GM12878 (cell line): Measurements from ENCODE around the gene GAS6. TPM values are rescaled to one million over a fixed set of nuclear protein-coding genes. Genes with fewer than 3 reads are reported as not detected.

ENCODE experiments used
- ATF7 ChIP-seq: fragments of 450-650 bp; IDR thresholded peaks from 2 replicates; pipeline ENCODE4 v1.6.1; 2016; ENCODE audit warnings: low read depth, mild to moderate bottlenecking
- CHD2 ChIP-seq: IDR thresholded peaks from 2 replicates; pipeline ENCODE4 v1.6.1; 2011; ENCODE audit warnings: low read depth, low read length, improper control_type of control experiment, borderline replicate concordance
- MEF2A ChIP-seq: IDR thresholded peaks from 2 replicates; pipeline ENCODE4 v1.6.1; 2011; ENCODE audit warnings: low read depth, mild to moderate bottlenecking, low read length, moderate library complexity; ENCODE audit not compliant: insufficient read depth
- MXI1 ChIP-seq: fragments of 150-350 bp; IDR thresholded peaks from 2 replicates; pipeline ENCODE4 v1.6.1; 2011; ENCODE audit warnings: low read depth, mild to moderate bottlenecking, inconsistent platforms, low read length, improper control_type of control experiment
- NFYA ChIP-seq: IDR thresholded peaks from 2 replicates; pipeline ENCODE4 v1.6.1; 2011; ENCODE audit warnings: low read depth, mild to moderate bottlenecking, low read length, improper control_type of control experiment, borderline replicate concordance
- PAX5 ChIP-seq: IDR thresholded peaks from 2 replicates; pipeline ENCODE4 v1.6.1; 2011; ENCODE audit warnings: low read depth, low read length, borderline replicate concordance
- RELA ChIP-seq: fragments of 450-650 bp; IDR thresholded peaks from 2 replicates; pipeline ENCODE4 v1.8.0; 2014; ENCODE audit warnings: borderline replicate concordance; ENCODE audit not compliant: partially characterized antibody
- YBX1 ChIP-seq: fragments of 450-650 bp; IDR thresholded peaks from 2 replicates; pipeline ENCODE4 v1.6.1; 2016; ENCODE audit warnings: antibody characterized with exemption
- polyA plus RNA-seq, 11 experiments: library from polyadenylated mRNA; depleted of rRNA in 4 of 11; unstranded in 6 of 11; stranded (reverse) in 5 of 11; fragments of >200 nt; fragmentation: Nextera tagmentation in 4 of 11; fragmentation: Illumina TruSeq in 1 of 11; extraction: Ambion mirVana in 4 of 11; extraction: Trizol in 1 of 11; gene quantifications; 1 replicate in 1 of 11; 2 replicates in 10 of 11; pipeline versions ENCODE4 v1.2.1 to v1.2.3, GENCODE V29; 2011 to 2016; ENCODE audit warnings: inconsistent platforms in 2 of 11, missing spikeins in 2 of 11, low read depth in 1 of 11
- total RNA-seq, 4 experiments: library from RNA; depleted of rRNA in 3 of 4; stranded (reverse); fragments of >200 nt in 3 of 4; fragmentation: Illumina TruSeq in 1 of 4; extraction: Trizol in 1 of 4; gene quantifications; 2 replicates each; pipeline versions ENCODE4 v1.2.1 to v1.2.3, GENCODE V29; 2013 to 2021
- TF ChIP-seq, protein P1 (sequence below): fragments of 450-650 bp; IDR thresholded peaks from 2 replicates; pipeline ENCODE4 v1.6.1; 2016; ENCODE audit warnings: mild to moderate bottlenecking, moderate library complexity, borderline replicate concordance

Gene GAS6
- total and polyA plus RNA-seq, 10 of the 15 experiments (the other 5 are each of a cell fraction or from before 2014, with no cell fraction given), result 0.03 to 0.59 (median 0.10) TPM; not detected in 2

DNA sequence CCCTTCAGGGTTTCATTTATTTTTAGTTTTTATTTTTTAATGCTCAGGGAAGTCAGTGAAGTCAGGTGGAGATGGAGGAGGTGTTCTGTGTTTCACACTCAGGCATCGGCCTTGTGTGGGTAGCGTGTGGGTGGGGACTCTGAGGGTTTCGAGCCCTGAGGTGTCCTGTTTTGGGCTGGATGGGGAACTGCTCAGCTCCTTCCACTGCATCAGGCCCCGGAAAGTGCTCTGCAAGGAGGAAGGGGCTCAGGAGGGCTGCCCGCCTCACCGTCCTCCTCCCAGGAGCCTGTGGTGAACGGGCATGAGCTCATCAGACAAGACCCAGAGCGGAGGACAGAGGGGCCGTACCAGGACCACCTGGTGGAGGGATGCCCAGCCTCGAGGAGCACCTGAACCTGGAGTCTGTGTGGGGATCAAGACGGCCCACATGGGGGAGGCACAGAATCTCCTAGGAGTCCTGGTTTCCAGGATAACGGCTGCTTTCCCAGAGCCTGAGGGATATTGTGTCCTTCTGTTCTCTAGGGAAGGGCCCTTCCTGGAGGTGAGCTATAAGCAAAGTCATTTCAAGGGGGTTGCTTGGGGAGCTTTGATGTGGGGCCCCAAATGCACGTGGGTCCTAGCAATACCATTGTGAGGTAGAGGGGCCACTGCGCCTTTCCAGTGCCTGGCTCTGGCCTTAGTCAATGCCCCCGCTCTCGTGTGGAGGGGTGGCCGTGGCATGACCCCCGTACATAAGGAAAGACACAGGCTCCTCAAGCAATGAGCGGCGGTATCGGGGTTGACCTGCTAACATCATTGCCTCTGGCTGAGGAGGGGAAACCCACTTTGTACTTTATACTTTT is 13.5 kb upstream of the GAS6 start (continued):
- TF ChIP-seq CHD2 (no peak), MEF2A (no peak), YBX1 (no peak), RELA (no peak), NFYA (no peak), PAX5 (no peak), ATF7 (no peak), MXI1 (no peak)
- TF ChIP-seq, protein P1, sequence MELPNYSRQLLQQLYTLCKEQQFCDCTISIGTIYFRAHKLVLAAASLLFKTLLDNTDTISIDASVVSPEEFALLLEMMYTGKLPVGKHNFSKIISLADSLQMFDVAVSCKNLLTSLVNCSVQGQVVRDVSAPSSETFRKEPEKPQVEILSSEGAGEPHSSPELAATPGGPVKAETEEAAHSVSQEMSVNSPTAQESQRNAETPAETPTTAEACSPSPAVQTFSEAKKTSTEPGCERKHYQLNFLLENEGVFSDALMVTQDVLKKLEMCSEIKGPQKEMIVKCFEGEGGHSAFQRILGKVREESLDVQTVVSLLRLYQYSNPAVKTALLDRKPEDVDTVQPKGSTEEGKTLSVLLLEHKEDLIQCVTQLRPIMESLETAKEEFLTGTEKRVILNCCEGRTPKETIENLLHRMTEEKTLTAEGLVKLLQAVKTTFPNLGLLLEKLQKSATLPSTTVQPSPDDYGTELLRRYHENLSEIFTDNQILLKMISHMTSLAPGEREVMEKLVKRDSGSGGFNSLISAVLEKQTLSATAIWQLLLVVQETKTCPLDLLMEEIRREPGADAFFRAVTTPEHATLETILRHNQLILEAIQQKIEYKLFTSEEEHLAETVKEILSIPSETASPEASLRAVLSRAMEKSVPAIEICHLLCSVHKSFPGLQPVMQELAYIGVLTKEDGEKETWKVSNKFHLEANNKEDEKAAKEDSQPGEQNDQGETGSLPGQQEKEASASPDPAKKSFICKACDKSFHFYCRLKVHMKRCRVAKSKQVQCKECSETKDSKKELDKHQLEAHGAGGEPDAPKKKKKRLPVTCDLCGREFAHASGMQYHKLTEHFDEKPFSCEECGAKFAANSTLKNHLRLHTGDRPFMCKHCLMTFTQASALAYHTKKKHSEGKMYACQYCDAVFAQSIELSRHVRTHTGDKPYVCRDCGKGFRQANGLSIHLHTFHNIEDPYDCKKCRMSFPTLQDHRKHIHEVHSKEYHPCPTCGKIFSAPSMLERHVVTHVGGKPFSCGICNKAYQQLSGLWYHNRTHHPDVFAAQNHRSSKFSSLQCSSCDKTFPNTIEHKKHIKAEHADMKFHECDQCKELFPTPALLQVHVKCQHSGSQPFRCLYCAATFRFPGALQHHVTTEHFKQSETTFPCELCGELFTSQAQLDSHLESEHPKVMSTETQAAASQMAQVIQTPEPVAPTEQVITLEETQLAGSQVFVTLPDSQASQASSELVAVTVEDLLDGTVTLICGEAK, result no peak
